ENCODE data around the gene UGT1A8. TPM values are rescaled to one million over a fixed set of nuclear protein-coding genes. Genes with fewer than 3 reads are reported as not detected.

UGT1A8 gene
- total RNA-seq, 1 experiment from 2014 or later, result not detected

DNA sequence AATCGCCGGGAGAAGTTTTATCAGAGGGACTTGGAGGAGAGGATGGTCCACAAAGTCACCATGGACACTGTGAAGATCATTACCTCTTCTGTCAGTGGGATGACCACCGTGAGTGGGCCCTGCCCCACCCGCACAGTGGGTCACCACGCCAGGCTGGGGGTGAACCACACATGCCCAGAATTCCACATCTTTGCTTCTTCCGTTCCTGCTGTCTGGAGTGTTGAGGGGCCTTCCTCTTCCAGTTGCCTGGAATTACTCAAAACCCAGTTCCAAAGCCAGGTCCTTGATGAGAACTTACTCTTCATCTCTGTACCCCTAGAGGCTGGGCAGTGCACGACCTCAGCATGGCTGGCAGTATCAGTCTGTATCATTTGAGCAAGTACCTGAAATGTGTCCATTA is 182.8 kb downstream of the UGT1A8 start:
- TF ChIP-seq SIN3A (IDR thresholded peaks at IDR 0.05; ENCODE audit: low read depth), result no peak
- no peak for TF ChIP-seq POLR2AphosphoS5 (IDR thresholded peaks at IDR 0.05; ENCODE audit: low read depth, low read length)
- TF ChIP-seq SRF (IDR thresholded peaks at IDR 0.05; ENCODE audit: low read depth), result no peak
- no peak for TF ChIP-seq MAX (IDR thresholded peaks at IDR 0.05)
- no peak for TF ChIP-seq JUND (IDR thresholded peaks at IDR 0.05)
- no peak for TF ChIP-seq ZBTB33 (IDR thresholded peaks at IDR 0.05; ENCODE audit: extremely low read depth, insufficient replicate concordance, low read length)
- Histone ChIP-seq H2AFZ (ENCODE audit: low read depth, low read length, poor library complexity, severe bottlenecking) (no peak overlapping the region), H3K4me3 (replicated peaks in 1 of 2; ENCODE audit: low read depth in 1 of 2, low read length in 2 of 2) (no peak overlapping the region), H3K9ac (ENCODE audit: low read length) (no peak overlapping the region), H3K4me1 (ENCODE audit: control insufficient read depth in 1 of 2, insufficient read depth in 2 of 2, low read length in 2 of 2) (peaks cover 5 to 9% of the 10 kb centered on the region in 2 experiments; a peak in 3 of 4 replicates), H3K27ac (ENCODE audit: low read depth, low read length) (no peak overlapping the region), H3K9me2 (ENCODE audit: insufficient read depth) (no peaks in the 10 kb centered on the region), H3K9me3 (ENCODE audit: control insufficient read depth in 1 of 2, insufficient read depth in 1 of 2, low read depth in 1 of 2, low read length in 2 of 2) (no peaks in the 10 kb centered on the region), H3K27me3 (ENCODE audit: insufficient read depth, low read length) (no peaks in the 10 kb centered on the region), H3K36me3 (ENCODE audit: control insufficient read depth in 1 of 2, insufficient read depth in 2 of 2, low read length in 2 of 2) (no peaks in the 10 kb centered on the region), H4K20me1 (ENCODE audit: insufficient read depth) (no peaks in the 10 kb centered on the region), H3K79me2 (ENCODE audit: insufficient read depth, low read length) (no peaks in the 10 kb centered on the region), H3K4me2 (ENCODE audit: low read length) (no peak overlapping the region)
- no TSS peak for BruUV-seq (replicated peaks)
- ChIA-PET RAD21 (ENCODE audit: low non-redundant PET in 1 of 2, low total read pairs in 2 of 2, uncharacterized antibody in 2 of 2, unreplicated experiment in 2 of 2) (no interaction called here), CTCF (no interaction called here), POLR2A (no interaction called here)
- ATAC-seq (no peak), DNase-seq (ENCODE audit: low read depth, low spot score) (no peak)
- intact Hi-C loops (cut with micrococcal nuclease), result no loop called here

GRCh38 chr2:233801357-233802131 is 184.1 kb downstream of the UGT1A8 start:
- BruUV-seq (replicated peaks), result no TSS peak

More at GRCh38 chr2:233801357-233802131, 184.1 kb downstream of the UGT1A8 start:
- DNase-seq (ENCODE audit: low read depth, low spot score) (no peak), ATAC-seq (no peak; the same call in 1 of the 2 replicates)
- CTCF ChIA-PET, result no interaction called here
- no peak overlapping the region for H2AFZ ChIP-seq (ENCODE audit: low read depth, low read length, poor library complexity, severe bottlenecking)
- intact Hi-C loops (cut with micrococcal nuclease), result no loop called here
- H3K79me2 ChIP-seq (ENCODE audit: insufficient read depth, low read length), result no peaks in the 10 kb centered on the region
- peaks cover 5 to 9% of the 10 kb centered on the region in 2 experiments; a peak in 3 of 4 replicates for H3K4me1 ChIP-seq (ENCODE audit: control insufficient read depth in 1 of 2, insufficient read depth in 2 of 2, low read length in 2 of 2)
- peak overlapping the region; percentile 49 for H3K4me2 ChIP-seq (ENCODE audit: low read length)
- RAD21 ChIA-PET (ENCODE audit: low non-redundant PET in 1 of 2, low total read pairs in 2 of 2, uncharacterized antibody in 2 of 2, unreplicated experiment in 2 of 2), result no interaction called here
- no peaks in the 10 kb centered on the region for H3K36me3 ChIP-seq (ENCODE audit: control insufficient read depth in 1 of 2, insufficient read depth in 2 of 2, low read length in 2 of 2)
- 0 out of 4 replicates have a peak overlapping the region, but pooled peaks of 1 of the 2 experiments have one; percentile 2 for H3K4me3 ChIP-seq (replicated peaks in 1 of 2; ENCODE audit: low read depth in 1 of 2, low read length in 2 of 2)
- TF ChIP-seq EGR1 (IDR thresholded peaks at IDR 0.05; ENCODE audit: low read depth) (peak; percentile 23; the same call in 1 of the 2 replicates), FOSL1 (IDR thresholded peaks at IDR 0.05; ENCODE audit: low read depth) (no peak)
- no peak overlapping the region for H3K9ac ChIP-seq (ENCODE audit: low read length)
- no peaks in the 10 kb centered on the region for H3K9me2 ChIP-seq (ENCODE audit: insufficient read depth)
- H3K9me3 ChIP-seq (ENCODE audit: control insufficient read depth in 1 of 2, insufficient read depth in 1 of 2, low read depth in 1 of 2, low read length in 2 of 2), result no peaks in the 10 kb centered on the region
- POLR2A ChIA-PET, result no interaction called here
- H3K27me3 ChIP-seq (ENCODE audit: insufficient read depth, low read length), result no peaks in the 10 kb centered on the region
- no peaks in the 10 kb centered on the region for H4K20me1 ChIP-seq (ENCODE audit: insufficient read depth)
- no peak overlapping the region for H3K27ac ChIP-seq (ENCODE audit: low read depth, low read length)
